Measurements from ENCODE around the gene CIPC. TPM values are rescaled to one million over a fixed set of nuclear protein-coding genes. Genes with fewer than 3 reads are reported as not detected.

Gene CIPC
- total and polyA plus RNA-seq, 2 of the 13 experiments (the other 11 are each of a cell fraction or from before 2014, with no cell fraction given) = 7.6 to 13.9 TPM

DNA sequence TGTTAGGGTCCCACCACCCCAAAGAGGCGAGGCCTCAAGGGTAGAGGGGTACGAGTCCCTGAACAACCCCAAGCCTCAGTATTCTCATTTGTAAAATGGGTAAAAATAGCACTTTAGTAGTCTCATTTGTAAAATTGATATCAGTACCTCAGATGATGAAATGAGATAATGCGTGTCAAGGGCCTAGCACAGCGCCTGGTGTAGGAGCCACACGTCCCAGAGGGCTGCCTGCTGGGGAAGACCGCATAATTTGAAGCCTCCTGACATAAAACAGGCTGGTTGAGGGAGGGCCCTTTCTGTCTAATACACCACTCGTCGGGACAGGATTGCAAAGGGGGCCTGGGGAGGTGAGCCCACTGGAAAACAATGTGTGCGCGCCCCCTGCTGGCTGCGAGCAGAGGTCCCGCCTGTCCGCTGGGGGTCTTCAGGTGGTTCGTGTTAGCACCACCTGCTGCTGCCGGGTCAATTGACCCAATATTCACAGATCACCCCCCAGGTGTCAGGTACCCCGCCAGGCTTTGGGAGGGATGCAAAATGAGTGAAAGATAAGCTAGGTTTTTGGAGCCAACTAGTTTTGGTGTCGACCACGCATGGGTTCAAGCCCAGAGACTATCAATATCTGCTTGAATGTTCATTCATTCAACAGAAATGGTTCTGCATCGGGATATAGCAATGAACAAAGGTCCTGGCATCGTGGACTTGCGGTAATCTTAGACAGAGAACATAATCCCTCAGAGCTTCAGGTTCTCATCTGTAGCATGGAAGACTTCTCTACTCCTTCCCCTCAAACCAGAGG lies 44.8 kb upstream of the CIPC start (continued):
- TF ChIP-seq ZNF205 (CRISPR knock-in tag; IDR thresholded peaks at IDR 0.05) = 0 out of 2 replicates have a peak, but pooled peaks have one; percentile 47
- TF ChIP-seq, protein P1, sequence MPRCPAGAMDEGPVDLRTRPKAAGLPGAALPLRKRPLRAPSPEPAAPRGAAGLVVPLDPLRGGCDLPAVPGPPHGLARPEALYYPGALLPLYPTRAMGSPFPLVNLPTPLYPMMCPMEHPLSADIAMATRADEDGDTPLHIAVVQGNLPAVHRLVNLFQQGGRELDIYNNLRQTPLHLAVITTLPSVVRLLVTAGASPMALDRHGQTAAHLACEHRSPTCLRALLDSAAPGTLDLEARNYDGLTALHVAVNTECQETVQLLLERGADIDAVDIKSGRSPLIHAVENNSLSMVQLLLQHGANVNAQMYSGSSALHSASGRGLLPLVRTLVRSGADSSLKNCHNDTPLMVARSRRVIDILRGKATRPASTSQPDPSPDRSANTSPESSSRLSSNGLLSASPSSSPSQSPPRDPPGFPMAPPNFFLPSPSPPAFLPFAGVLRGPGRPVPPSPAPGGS (CRISPR knock-in tag; IDR thresholded peaks at IDR 0.05) = no peak
- no peak for TF ChIP-seq SMAD9 (CRISPR knock-in tag; IDR thresholded peaks at IDR 0.05)
- TF ChIP-seq ZKSCAN1 (IDR thresholded peaks at IDR 0.05; ENCODE audit: low read length) = no peak
- TF ChIP-seq, protein P2, sequence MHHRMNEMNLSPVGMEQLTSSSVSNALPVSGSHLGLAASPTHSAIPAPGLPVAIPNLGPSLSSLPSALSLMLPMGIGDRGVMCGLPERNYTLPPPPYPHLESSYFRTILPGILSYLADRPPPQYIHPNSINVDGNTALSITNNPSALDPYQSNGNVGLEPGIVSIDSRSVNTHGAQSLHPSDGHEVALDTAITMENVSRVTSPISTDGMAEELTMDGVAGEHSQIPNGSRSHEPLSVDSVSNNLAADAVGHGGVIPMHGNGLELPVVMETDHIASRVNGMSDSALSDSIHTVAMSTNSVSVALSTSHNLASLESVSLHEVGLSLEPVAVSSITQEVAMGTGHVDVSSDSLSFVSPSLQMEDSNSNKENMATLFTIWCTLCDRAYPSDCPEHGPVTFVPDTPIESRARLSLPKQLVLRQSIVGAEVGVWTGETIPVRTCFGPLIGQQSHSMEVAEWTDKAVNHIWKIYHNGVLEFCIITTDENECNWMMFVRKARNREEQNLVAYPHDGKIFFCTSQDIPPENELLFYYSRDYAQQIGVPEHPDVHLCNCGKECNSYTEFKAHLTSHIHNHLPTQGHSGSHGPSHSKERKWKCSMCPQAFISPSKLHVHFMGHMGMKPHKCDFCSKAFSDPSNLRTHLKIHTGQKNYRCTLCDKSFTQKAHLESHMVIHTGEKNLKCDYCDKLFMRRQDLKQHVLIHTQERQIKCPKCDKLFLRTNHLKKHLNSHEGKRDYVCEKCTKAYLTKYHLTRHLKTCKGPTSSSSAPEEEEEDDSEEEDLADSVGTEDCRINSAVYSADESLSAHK (CRISPR knock-in tag; IDR thresholded peaks at IDR 0.05; ENCODE audit: borderline replicate concordance) = no peak
- TF ChIP-seq MEIS2 (CRISPR knock-in tag; IDR thresholded peaks at IDR 0.05) = no peak
- TF ChIP-seq ZSCAN9 (CRISPR knock-in tag; IDR thresholded peaks at IDR 0.05; ENCODE audit: borderline replicate concordance) = 0 out of 2 replicates have a peak, but pooled peaks have one; percentile 42
- TF ChIP-seq PLRG1 (conservative IDR thresholded peaks at IDR 0.05) = no peak
- TF ChIP-seq NR2F6 (IDR thresholded peaks at IDR 0.05) = no peak
- 0 out of 2 replicates have a peak, but pooled peaks have one; percentile 39 for TF ChIP-seq NR2F6 (CRISPR knock-in tag; IDR thresholded peaks at IDR 0.05)
- TF ChIP-seq RFX5 (IDR thresholded peaks at IDR 0.05; ENCODE audit: low read depth, low read length) = no peak
- peak; percentile 67; the same call in 1 of the 2 replicates for TF ChIP-seq KDM2A (CRISPR knock-in tag; IDR thresholded peaks at IDR 0.05; ENCODE audit: borderline replicate concordance, low read depth)
- TF ChIP-seq XBP1 (CRISPR knock-in tag; IDR thresholded peaks at IDR 0.05) = no peak
- TF ChIP-seq, protein P3, sequence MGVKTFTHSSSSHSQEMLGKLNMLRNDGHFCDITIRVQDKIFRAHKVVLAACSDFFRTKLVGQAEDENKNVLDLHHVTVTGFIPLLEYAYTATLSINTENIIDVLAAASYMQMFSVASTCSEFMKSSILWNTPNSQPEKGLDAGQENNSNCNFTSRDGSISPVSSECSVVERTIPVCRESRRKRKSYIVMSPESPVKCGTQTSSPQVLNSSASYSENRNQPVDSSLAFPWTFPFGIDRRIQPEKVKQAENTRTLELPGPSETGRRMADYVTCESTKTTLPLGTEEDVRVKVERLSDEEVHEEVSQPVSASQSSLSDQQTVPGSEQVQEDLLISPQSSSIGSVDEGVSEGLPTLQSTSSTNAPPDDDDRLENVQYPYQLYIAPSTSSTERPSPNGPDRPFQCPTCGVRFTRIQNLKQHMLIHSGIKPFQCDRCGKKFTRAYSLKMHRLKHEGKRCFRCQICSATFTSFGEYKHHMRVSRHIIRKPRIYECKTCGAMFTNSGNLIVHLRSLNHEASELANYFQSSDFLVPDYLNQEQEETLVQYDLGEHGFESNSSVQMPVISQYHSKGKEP (CRISPR knock-in tag; IDR thresholded peaks at IDR 0.05) = no peak
- TF ChIP-seq, protein P4, sequence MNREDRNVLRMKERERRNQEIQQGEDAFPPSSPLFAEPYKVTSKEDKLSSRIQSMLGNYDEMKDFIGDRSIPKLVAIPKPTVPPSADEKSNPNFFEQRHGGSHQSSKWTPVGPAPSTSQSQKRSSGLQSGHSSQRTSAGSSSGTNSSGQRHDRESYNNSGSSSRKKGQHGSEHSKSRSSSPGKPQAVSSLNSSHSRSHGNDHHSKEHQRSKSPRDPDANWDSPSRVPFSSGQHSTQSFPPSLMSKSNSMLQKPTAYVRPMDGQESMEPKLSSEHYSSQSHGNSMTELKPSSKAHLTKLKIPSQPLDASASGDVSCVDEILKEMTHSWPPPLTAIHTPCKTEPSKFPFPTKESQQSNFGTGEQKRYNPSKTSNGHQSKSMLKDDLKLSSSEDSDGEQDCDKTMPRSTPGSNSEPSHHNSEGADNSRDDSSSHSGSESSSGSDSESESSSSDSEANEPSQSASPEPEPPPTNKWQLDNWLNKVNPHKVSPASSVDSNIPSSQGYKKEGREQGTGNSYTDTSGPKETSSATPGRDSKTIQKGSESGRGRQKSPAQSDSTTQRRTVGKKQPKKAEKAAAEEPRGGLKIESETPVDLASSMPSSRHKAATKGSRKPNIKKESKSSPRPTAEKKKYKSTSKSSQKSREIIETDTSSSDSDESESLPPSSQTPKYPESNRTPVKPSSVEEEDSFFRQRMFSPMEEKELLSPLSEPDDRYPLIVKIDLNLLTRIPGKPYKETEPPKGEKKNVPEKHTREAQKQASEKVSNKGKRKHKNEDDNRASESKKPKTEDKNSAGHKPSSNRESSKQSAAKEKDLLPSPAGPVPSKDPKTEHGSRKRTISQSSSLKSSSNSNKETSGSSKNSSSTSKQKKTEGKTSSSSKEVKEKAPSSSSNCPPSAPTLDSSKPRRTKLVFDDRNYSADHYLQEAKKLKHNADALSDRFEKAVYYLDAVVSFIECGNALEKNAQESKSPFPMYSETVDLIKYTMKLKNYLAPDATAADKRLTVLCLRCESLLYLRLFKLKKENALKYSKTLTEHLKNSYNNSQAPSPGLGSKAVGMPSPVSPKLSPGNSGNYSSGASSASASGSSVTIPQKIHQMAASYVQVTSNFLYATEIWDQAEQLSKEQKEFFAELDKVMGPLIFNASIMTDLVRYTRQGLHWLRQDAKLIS (CRISPR knock-in tag; IDR thresholded peaks at IDR 0.05) = no peak
- TF ChIP-seq, protein P5, sequence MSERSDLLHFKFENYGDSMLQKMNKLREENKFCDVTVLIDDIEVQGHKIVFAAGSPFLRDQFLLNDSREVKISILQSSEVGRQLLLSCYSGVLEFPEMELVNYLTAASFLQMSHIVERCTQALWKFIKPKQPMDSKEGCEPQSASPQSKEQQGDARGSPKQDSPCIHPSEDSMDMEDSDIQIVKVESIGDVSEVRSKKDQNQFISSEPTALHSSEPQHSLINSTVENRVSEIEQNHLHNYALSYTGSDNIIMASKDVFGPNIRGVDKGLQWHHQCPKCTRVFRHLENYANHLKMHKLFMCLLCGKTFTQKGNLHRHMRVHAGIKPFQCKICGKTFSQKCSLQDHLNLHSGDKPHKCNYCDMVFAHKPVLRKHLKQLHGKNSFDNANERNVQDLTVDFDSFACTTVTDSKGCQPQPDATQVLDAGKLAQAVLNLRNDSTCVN (CRISPR knock-in tag; IDR thresholded peaks at IDR 0.05; ENCODE audit: borderline replicate concordance) = no peak
- TF ChIP-seq, protein P6, sequence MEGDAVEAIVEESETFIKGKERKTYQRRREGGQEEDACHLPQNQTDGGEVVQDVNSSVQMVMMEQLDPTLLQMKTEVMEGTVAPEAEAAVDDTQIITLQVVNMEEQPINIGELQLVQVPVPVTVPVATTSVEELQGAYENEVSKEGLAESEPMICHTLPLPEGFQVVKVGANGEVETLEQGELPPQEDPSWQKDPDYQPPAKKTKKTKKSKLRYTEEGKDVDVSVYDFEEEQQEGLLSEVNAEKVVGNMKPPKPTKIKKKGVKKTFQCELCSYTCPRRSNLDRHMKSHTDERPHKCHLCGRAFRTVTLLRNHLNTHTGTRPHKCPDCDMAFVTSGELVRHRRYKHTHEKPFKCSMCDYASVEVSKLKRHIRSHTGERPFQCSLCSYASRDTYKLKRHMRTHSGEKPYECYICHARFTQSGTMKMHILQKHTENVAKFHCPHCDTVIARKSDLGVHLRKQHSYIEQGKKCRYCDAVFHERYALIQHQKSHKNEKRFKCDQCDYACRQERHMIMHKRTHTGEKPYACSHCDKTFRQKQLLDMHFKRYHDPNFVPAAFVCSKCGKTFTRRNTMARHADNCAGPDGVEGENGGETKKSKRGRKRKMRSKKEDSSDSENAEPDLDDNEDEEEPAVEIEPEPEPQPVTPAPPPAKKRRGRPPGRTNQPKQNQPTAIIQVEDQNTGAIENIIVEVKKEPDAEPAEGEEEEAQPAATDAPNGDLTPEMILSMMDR (CRISPR knock-in tag; IDR thresholded peaks at IDR 0.05) = peak; percentile 95
